HG03039 (cell line): Measurements from ENCODE around the gene PDGFC.

Experiments used
- ATAC-seq: cut with Tn5 transposase; IDR thresholded peaks from one replicate; pipeline ENCODE4 v1.9.1; 2021; ENCODE audit warnings: mild to moderate bottlenecking, moderate library complexity; ENCODE audit not compliant: unreplicated experiment

The PDGFC gene

GRCh38 chr4:156790866-156791265 lies 180.7 kb downstream of the PDGFC start:
- no peak for ATAC-seq

GRCh38 chr4:156788782-156789181 lies 182.8 kb downstream of the PDGFC start:
- ATAC-seq = no peak

- no peak for ATAC-seq
These were observed 184.9 kb downstream of the PDGFC start for GRCh38 chr4:156786713-156787112.

- no peak for ATAC-seq
These were observed 186.6 kb downstream of the PDGFC start for GRCh38 chr4:156784970-156785369.

GRCh38 chr4:156783966-156784365 lies 187.6 kb downstream of the PDGFC start:
- no peak for ATAC-seq

GRCh38 chr4:156782491-156782890 lies 189.1 kb downstream of the PDGFC start:
- no peak for ATAC-seq

GRCh38 chr4:156781852-156782251 lies 189.7 kb downstream of the PDGFC start:
- no peak for ATAC-seq

GRCh38 chr4:156779774-156780173 lies 191.8 kb downstream of the PDGFC start:
- no peak for ATAC-seq

GRCh38 chr4:156779042-156779441 lies 192.6 kb downstream of the PDGFC start:
- ATAC-seq = no peak

GRCh38 chr4:156778606-156779005 lies 193.0 kb downstream of the PDGFC start:
- no peak for ATAC-seq

- no peak for ATAC-seq
These were observed 193.5 kb downstream of the PDGFC start for GRCh38 chr4:156778093-156778492.

- ATAC-seq = no peak
These were observed 195.8 kb downstream of the PDGFC start for GRCh38 chr4:156775813-156776212.

GRCh38 chr4:156774422-156774821 lies 197.2 kb downstream of the PDGFC start:
- no peak for ATAC-seq

GRCh38 chr4:156773648-156774357 lies 197.8 kb downstream of the PDGFC start:
- ATAC-seq = no peak

GRCh38 chr4:156771171-156771837 lies 200.3 kb downstream of the PDGFC start:
- no peak for ATAC-seq

GRCh38 chr4:156770140-156770539 lies 201.5 kb downstream of the PDGFC start:
- ATAC-seq = no peak

GRCh38 chr4:156767911-156768415 lies 203.6 kb downstream of the PDGFC start:
- no peak for ATAC-seq

GRCh38 chr4:156766846-156767245 lies 204.8 kb downstream of the PDGFC start:
- no peak for ATAC-seq

- no peak for ATAC-seq
These were observed 206.3 kb downstream of the PDGFC start for GRCh38 chr4:156765277-156765676.

- ATAC-seq = no peak
These were observed 206.8 kb downstream of the PDGFC start for GRCh38 chr4:156764846-156765245.

- ATAC-seq = no peak
These were observed 207.5 kb downstream of the PDGFC start for GRCh38 chr4:156764145-156764544.

GRCh38 chr4:156763511-156763910 lies 208.1 kb downstream of the PDGFC start:
- ATAC-seq = no peak
